ENCODE measurements around the gene RANBP1.

DNA sequence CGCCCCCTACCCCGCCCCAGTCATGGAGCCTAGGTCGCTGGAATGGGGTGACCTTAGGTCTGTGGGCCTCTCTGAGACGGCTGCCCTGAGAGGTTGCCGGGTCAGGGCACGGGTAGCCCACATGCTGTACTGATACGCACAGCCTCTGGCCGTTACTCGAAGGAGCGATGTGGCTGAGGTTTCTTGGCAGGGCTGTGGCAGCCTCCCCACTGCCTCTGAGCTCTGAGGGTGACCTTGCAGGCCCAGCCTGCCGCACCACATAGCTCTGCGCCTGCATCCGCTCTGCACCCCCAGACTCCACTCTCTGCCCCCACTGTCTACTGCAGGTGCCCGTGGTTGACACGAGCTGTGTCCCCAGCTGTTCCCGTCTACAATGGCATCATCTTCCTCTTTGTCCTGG lies 23.0 kb downstream of the RANBP1 start:
- TF ChIP-seq, protein P1, sequence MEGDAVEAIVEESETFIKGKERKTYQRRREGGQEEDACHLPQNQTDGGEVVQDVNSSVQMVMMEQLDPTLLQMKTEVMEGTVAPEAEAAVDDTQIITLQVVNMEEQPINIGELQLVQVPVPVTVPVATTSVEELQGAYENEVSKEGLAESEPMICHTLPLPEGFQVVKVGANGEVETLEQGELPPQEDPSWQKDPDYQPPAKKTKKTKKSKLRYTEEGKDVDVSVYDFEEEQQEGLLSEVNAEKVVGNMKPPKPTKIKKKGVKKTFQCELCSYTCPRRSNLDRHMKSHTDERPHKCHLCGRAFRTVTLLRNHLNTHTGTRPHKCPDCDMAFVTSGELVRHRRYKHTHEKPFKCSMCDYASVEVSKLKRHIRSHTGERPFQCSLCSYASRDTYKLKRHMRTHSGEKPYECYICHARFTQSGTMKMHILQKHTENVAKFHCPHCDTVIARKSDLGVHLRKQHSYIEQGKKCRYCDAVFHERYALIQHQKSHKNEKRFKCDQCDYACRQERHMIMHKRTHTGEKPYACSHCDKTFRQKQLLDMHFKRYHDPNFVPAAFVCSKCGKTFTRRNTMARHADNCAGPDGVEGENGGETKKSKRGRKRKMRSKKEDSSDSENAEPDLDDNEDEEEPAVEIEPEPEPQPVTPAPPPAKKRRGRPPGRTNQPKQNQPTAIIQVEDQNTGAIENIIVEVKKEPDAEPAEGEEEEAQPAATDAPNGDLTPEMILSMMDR (conservative IDR thresholded peaks at IDR 0.05), result no peak
- TF ChIP-seq ZFX (IDR thresholded peaks at IDR 0.05), result no peak

Measured in C4-2B (cell line).